Activated CD8-positive, alpha-beta T cell treated with anti-CD3 and anti-CD28 coated beads for 36 hours (primary cell): Measurements from ENCODE around the gene GPR3. TPM values are rescaled to one million over a fixed set of nuclear protein-coding genes. Genes with fewer than 3 reads are reported as not detected.

ENCODE experiments used
- ATAC-seq: fragments of 200-7000 bp; cut with Tn5 transposase; one replicate; pipeline ENCODE4 v1.10.0; 2021; ENCODE audit warnings: mild to moderate bottlenecking, moderate library complexity
- CTCF ChIA-PET: fragments of 350-600 bp; sonication (Branson Sonifier 250); formaldehyde crosslinking; loops from one replicate; lab custom pipeline; 2021; ENCODE audit warnings: antibody characterized with exemption; lab: Charles Lee
- POLR2A ChIA-PET: fragments of 350-600 bp; sonication (Branson Sonifier 250); formaldehyde crosslinking; loops from one replicate; lab custom pipeline; 2021; ENCODE audit warnings: antibody characterized with exemption; lab: Charles Lee
- DNase-seq: peaks from one replicate; pipeline ENCODE4 v3.0.0-alpha.2; 2020
- H3K27ac Mint-ChIP-seq: one replicate; pipeline ENCODE4 v1.8.0; 2021; ENCODE audit warnings: mild to moderate bottlenecking, mixed read lengths
- H3K27me3 Mint-ChIP-seq: one replicate; pipeline ENCODE4 v1.8.0; 2021; ENCODE audit warnings: mixed read lengths
- H3K36me3 Mint-ChIP-seq: one replicate; pipeline ENCODE4 v1.8.0; 2021; ENCODE audit warnings: low read depth, mixed read lengths
- H3K4me1 Mint-ChIP-seq: one replicate; pipeline ENCODE4 v1.8.0; 2021; ENCODE audit warnings: low read depth, mixed read lengths
- H3K4me3 Mint-ChIP-seq: one replicate; pipeline ENCODE4 v1.8.0; 2021; ENCODE audit warnings: mild to moderate bottlenecking, moderate library complexity, mixed read lengths
- H3K9me3 Mint-ChIP-seq: one replicate; pipeline ENCODE4 v1.8.0; 2021; ENCODE audit warnings: mixed read lengths
- intact Hi-C: fragments of 100-400 bp; cut with micrococcal nuclease; formaldehyde crosslinking; loops from one replicate; pipeline ENCODE4 v1.10.0; 2022
- total RNA-seq, 2 experiments: library from RNA; stranded (reverse); gene quantifications; one replicate each; pipeline ENCODE4 v1.2.3, GENCODE V29; 2021
- TF ChIP-seq, protein P1 (sequence below): fragments of 200-600 bp; IDR thresholded peaks from one replicate; pipeline ENCODE4 v1.8.0; 2022; ENCODE audit warnings: antibody characterized with exemption, mild to moderate bottlenecking

Gene GPR3
- total RNA-seq, 2 experiments from 2014 or later = 1.1 to 1.7 TPM

DNA sequence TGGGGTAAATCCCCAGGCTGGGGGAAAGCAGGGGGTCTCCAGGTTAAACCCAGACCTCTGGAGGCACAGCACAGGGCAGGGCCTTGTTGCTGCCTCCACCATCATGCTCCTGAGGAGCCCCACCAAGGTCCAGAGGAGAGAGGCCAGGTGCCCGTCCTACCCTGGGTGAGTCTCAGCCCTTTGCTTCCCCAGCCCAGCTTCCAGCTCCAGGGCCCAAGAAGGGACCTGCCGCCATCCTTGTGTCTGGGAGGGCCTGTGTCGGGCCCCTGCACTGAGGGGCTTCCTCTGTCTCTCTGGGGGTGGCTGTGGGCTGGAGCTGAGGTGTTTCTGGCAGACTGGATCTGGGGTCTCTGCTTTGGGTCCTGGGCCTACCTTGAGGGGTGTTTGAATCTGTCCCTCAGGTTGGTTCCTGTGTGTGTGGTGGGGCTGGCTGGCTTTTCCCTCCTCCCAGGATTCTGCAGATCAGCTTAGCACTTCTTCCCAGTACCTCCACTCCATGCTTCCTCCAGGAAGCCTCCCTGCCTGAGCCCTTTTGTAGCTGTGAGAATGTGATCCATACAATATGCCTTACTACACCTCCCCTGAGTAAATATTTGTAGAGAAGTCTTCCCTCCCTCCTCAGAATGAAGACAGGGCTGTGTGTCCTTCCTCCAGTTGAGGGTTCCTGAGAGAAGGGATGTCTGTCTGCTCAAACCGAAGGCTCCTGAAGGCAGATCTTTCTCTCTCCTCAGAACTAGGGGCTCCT, 6.2 kb downstream of the GPR3 start:
- ChIA-PET POLR2A (interaction anchor here (0.6 to 2.8 kb wide), 5 partner anchors 27 to 98 kb away, joined by 3 to 10 read pairs (median 3); no protein-coding TSS in a partner anchor), CTCF (interaction anchor here (0.6 to 12.1 kb wide), 7 partner anchors 11 to 264 kb away, joined by 3 to 293 read pairs (median 16); partner anchors contain the start of gene AHDC1)
- intact Hi-C loops = loop anchor here (10.0 kb wide), 2 partner anchors 54 to 266 kb away; partner anchors contain the start of gene SYTL1
- Mint-ChIP-seq H3K36me3 (no peaks in the 10 kb centered on the region), H3K4me3 (no peak overlapping the region), H3K9me3 (no peaks in the 10 kb centered on the region), H3K27ac (no peak overlapping the region), H3K4me1 (peaks cover 18% of the 10 kb centered on the region), H3K27me3 (no peaks in the 10 kb centered on the region)
- TF ChIP-seq, protein P1, sequence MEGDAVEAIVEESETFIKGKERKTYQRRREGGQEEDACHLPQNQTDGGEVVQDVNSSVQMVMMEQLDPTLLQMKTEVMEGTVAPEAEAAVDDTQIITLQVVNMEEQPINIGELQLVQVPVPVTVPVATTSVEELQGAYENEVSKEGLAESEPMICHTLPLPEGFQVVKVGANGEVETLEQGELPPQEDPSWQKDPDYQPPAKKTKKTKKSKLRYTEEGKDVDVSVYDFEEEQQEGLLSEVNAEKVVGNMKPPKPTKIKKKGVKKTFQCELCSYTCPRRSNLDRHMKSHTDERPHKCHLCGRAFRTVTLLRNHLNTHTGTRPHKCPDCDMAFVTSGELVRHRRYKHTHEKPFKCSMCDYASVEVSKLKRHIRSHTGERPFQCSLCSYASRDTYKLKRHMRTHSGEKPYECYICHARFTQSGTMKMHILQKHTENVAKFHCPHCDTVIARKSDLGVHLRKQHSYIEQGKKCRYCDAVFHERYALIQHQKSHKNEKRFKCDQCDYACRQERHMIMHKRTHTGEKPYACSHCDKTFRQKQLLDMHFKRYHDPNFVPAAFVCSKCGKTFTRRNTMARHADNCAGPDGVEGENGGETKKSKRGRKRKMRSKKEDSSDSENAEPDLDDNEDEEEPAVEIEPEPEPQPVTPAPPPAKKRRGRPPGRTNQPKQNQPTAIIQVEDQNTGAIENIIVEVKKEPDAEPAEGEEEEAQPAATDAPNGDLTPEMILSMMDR = no peak
- ATAC-seq (no peak), DNase-seq (no peak)

DNA sequence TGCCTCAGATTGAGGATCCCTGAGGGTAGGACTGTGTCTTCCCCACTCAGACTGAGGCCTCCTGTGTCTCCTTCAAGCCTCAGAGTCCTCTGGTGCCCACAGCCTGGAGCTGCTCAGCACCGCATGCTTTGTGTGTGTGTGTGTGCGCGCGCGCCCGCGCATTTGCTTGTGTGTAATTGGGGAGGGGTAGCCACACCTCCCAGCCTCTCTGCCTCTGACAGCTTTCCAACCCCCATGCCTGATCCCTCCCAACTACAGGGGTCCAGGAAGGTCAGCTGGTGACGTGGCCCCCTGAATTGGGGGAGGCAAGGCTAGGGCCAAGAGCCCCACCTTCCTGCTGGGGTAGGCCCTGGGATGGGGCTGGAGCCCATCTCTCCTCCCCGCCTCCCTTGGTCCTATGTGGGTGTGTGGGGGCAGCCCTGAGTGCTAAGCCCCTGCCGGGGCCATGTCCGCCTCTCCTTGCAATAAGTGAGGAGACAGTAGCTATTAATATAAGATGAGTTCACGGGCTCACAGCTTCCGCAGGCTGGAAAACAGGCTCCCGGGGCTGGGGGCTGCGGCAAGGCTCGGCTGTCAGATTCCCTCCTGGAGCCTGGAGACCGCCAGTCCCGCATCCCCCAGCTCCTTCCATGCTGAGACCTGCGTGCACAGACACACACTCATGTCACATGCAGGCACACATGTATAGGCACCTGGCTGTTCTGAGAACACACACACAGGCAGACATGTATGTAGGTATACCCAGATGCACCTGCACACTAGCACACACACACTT, 7.0 kb downstream of the GPR3 start:
- Mint-ChIP-seq H3K4me3 (no peak overlapping the region), H3K27ac (no peak overlapping the region), H3K4me1 (peaks cover 26% of the 10 kb centered on the region), H3K9me3 (no peaks in the 10 kb centered on the region), H3K27me3 (no peaks in the 10 kb centered on the region), H3K36me3 (no peaks in the 10 kb centered on the region)
- ATAC-seq (no peak), DNase-seq (no peak)
- POLR2A ChIA-PET = interaction anchor here (1.0 to 2.8 kb wide), 4 partner anchors 28 to 99 kb away, joined by 3 to 10 read pairs (median 4); no protein-coding TSS in a partner anchor
- CTCF ChIA-PET = interaction anchor here (0.6 to 12.1 kb wide), 6 partner anchors 12 to 207 kb away, joined by 3 to 293 read pairs (median 20); partner anchors contain the start of gene AHDC1
- intact Hi-C loops = loop anchor here (10.0 kb wide), 2 partner anchors 55 to 265 kb away; partner anchors contain the start of gene SYTL1
- TF ChIP-seq, protein P1 = no peak

- Mint-ChIP-seq H3K9me3 (no peaks in the 10 kb centered on the region), H3K36me3 (no peaks in the 10 kb centered on the region), H3K27me3 (no peaks in the 10 kb centered on the region), H3K4me1 (peaks cover 24% of the 10 kb centered on the region), H3K27ac (no peak overlapping the region), H3K4me3 (no peak overlapping the region)
- no peak for DNase-seq
- TF ChIP-seq, protein P1 = no peak
- POLR2A ChIA-PET = interaction anchor here (0.7 to 2.8 kb wide), 2 partner anchors 44 to 127 kb away, joined by 3 to 10 read pairs; no protein-coding TSS in a partner anchor
- CTCF ChIA-PET = interaction anchor here (11.4 to 12.1 kb wide), 2 partner anchors 102 to 206 kb away, joined by 106 to 293 read pairs; partner anchors contain the start of gene AHDC1
- intact Hi-C loops = no loop called here
- ATAC-seq = no peak
Measured at GRCh38 chr1:27400082-27400962, 7.9 kb downstream of the GPR3 start.

DNA sequence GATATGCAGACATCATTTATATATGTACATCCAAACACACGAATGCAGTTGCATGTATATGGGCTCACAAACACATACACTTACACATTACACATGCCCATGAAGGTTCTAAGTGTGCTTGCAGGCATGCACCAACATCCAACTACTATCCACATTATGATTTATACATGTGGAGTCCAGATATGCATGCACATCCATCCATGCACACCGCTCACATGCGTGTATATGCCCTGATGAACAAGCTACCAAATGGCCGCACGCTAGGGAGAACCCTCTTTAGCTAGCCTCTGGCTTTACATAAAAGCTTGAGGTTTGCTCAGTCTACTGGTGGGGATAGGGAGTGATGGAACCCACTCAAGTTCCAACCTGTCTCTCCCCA, 8.5 kb downstream of the GPR3 start:
- ATAC-seq = no peak
- Mint-ChIP-seq H3K4me3 (no peak overlapping the region), H3K9me3 (no peaks in the 10 kb centered on the region), H3K4me1 (peaks cover 24% of the 10 kb centered on the region), H3K27ac (no peak overlapping the region), H3K36me3 (no peaks in the 10 kb centered on the region), H3K27me3 (no peaks in the 10 kb centered on the region)
- intact Hi-C loops = no loop called here
- POLR2A ChIA-PET = interaction anchor here (0.7 kb wide), 1 partner anchor 127 kb away, joined by 3 read pairs; no protein-coding TSS in a partner anchor
- CTCF ChIA-PET = interaction anchor here (2.8 to 12.1 kb wide), 4 partner anchors 13 to 206 kb away, joined by 16 to 293 read pairs (median 70); partner anchors contain the start of gene AHDC1
- no peak for DNase-seq
- TF ChIP-seq, protein P1 = no peak
